Stimulated activated CD4-positive, alpha-beta T cell treated with anti-CD3 and anti-CD28 coated beads, Interleukin-1b, Interleukin-23, amount 100 ng/mL, for 1 hour (primary cell): Measurements from ENCODE around the gene POU2F2.

Experiments used
- DNase-seq, 2 donors: peaks; one replicate each; pipeline ENCODE4 v3.0.0-alpha.2; 2020; ENCODE audit warnings: low read depth in 2 of 2

POU2F2 gene

GRCh38 chr19:42080764-42081375, 51.4 kb downstream of the POU2F2 start:
- DNase-seq: no peak

- DNase-seq: no peak
Measured at GRCh38 chr19:42079886-42080763, 52.1 kb downstream of the POU2F2 start.

GRCh38 chr19:42079276-42079669, 53.0 kb downstream of the POU2F2 start:
- DNase-seq: no peak

- no peak for DNase-seq
Measured at GRCh38 chr19:42078538-42079275, 53.5 kb downstream of the POU2F2 start.

- no peak for DNase-seq
Measured at GRCh38 chr19:42078058-42078457, 54.2 kb downstream of the POU2F2 start.

GRCh38 chr19:42076380-42076944, 55.8 kb downstream of the POU2F2 start:
- peak in 1 of 2 donors; percentile 22 for DNase-seq

GRCh38 chr19:42075616-42076379, 56.4 kb downstream of the POU2F2 start, which contains the start of gene ZNF574:
TSS of gene ZNF574 (plus strand) at chr19:42076166. CDS start at chr19:42078607, 2,441 bp downstream.
- DNase-seq: peak; percentile 90 to 94

- DNase-seq: no peak
Measured at GRCh38 chr19:42075364-42075615, 57.0 kb downstream of the POU2F2 start.

- no peak for DNase-seq
Measured at GRCh38 chr19:42074513-42075363, 57.5 kb downstream of the POU2F2 start.

GRCh38 chr19:42071247-42071646, 61.0 kb downstream of the POU2F2 start:
- no peak for DNase-seq

GRCh38 chr19:42069619-42070351, 62.5 kb downstream of the POU2F2 start, which contains the start of gene GRIK5:
TSS of gene GRIK5 (minus strand) at chr19:42070206. CDS start at chr19:42065770, 4,436 bp downstream.
- DNase-seq: no peak

GRCh38 chr19:42068756-42069571, 63.3 kb downstream of the POU2F2 start:
- DNase-seq: no peak

- no peak for DNase-seq
Measured at GRCh38 chr19:42068361-42068755, 63.9 kb downstream of the POU2F2 start.

GRCh38 chr19:42067315-42067888, 64.8 kb downstream of the POU2F2 start:
- DNase-seq: no peak

GRCh38 chr19:42066075-42066754, 66.0 kb downstream of the POU2F2 start:
- no peak for DNase-seq

GRCh38 chr19:42065511-42065910, 66.7 kb downstream of the POU2F2 start:
- no peak for DNase-seq

GRCh38 chr19:42065051-42065450, 67.2 kb downstream of the POU2F2 start:
- no peak for DNase-seq

GRCh38 chr19:42064432-42064831, 67.8 kb downstream of the POU2F2 start:
- DNase-seq: no peak
